Thymus (tissue), 11 donors: ENCODE measurements around the gene CIITA. TPM values are rescaled to one million over a fixed set of nuclear protein-coding genes. Genes with fewer than 3 reads are reported as not detected.

Experiments used
- DNase-seq, 9 donors: peaks; one replicate each; pipeline ENCODE4 v3.0.0-alpha.2; 2013; ENCODE audit warnings: low spot score in 9 of 9, low read depth in 6 of 9, missing footprints in 1 of 9
- H3K27ac ChIP-seq, 2 donors: one replicate each; pipeline ENCODE4 v1.5.1; 2013; ENCODE audit warnings: control low read depth in 1 of 2, low read depth in 1 of 2, low read length in 1 of 2, mild to moderate bottlenecking in 1 of 2, moderate library complexity in 1 of 2
- H3K27me3 ChIP-seq, 2 donors: one replicate each; pipeline ENCODE4 v1.5.1; 2013; ENCODE audit warnings: low read length in 1 of 2; ENCODE audit not compliant: control insufficient read depth in 2 of 2, insufficient read depth in 1 of 2
- H3K36me3 ChIP-seq, 2 donors: one replicate each; pipeline ENCODE4 v1.5.1; 2013; ENCODE audit warnings: low read length in 1 of 2, mild to moderate bottlenecking in 1 of 2, moderate library complexity in 1 of 2; ENCODE audit not compliant: control insufficient read depth in 2 of 2, insufficient read depth in 2 of 2
- H3K4me1 ChIP-seq, 2 donors: one replicate each; pipeline ENCODE4 v1.5.1; 2013; ENCODE audit warnings: low read length in 2 of 2; ENCODE audit not compliant: control insufficient read depth in 2 of 2, insufficient read depth in 2 of 2
- H3K4me3 ChIP-seq, 2 donors: one replicate each; pipeline ENCODE4 v1.5.1; 2013; ENCODE audit warnings: low read length in 2 of 2, control low read depth in 1 of 2, mild to moderate bottlenecking in 1 of 2
- H3K9me3 ChIP-seq, 2 donors: one replicate each; pipeline ENCODE4 v1.5.1; 2013; ENCODE audit warnings: low read length in 1 of 2, mild to moderate bottlenecking in 1 of 2; ENCODE audit not compliant: control insufficient read depth in 2 of 2, insufficient read depth in 1 of 2
- WGBS: extraction: QIAGEN DNeasy Blood & Tissue Kit; methylation state at CpG from one replicate; pipeline ENCODE4 v1.1.7; 2013; 5-methylcytosine and 5-hydroxymethylcytosine counted together
- polyA plus RNA-seq: library from polyadenylated mRNA; stranded (reverse); fragments of 200-250 nt; gene quantifications from one replicate; pipeline ENCODE4 v1.2.3, GENCODE V29; 2013
- total RNA-seq: library from RNA; stranded (reverse); fragments of 120-200 nt; gene quantifications from one replicate; pipeline ENCODE4 v1.2.4, GENCODE V29; 2013
- donor health status: healthy.

CIITA gene
- total and polyA plus RNA-seq, 2 donors: 16.7 to 32.8 TPM

GRCh38 chr16:10846213-10846998, 30.6 kb upstream of the CIITA start:
- H3K9me3 ChIP-seq: no peaks in the 10 kb centered on the region
- no peak for DNase-seq
- peaks cover 0 to 2% of the 10 kb centered on the region in 2 donors for H3K4me1 ChIP-seq
- H3K27me3 ChIP-seq: no peaks in the 10 kb centered on the region
- WGBS: 75% methylated on average over 14 of the region's 14 CpGs
- no peak overlapping the region for H3K4me3 ChIP-seq
- H3K36me3 ChIP-seq: no peaks in the 10 kb centered on the region
- H3K27ac ChIP-seq: no peak overlapping the region

DNA sequence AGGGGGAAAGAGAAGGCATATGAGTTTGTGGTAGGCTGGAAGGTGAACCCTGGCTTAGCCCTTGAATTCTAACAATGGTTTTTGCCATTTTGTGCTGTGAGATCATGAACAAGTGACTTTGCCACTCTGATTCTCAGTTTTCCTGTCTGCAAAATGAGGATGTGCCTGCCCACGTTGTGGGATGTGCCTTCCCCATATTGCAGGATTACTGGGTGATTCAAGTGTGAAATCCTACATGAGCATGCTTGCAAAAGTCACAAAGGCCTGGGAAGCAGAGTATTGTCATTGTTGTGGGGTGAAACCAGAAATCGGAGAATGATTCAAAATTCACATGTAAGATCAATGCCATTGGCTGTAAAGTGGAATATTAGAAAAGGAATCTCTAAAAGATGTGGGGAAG, 29.8 kb upstream of the CIITA start:
- Histone ChIP-seq H3K27ac (no peak overlapping the region), H3K9me3 (no peaks in the 10 kb centered on the region), H3K4me1 (peaks cover 0 to 2% of the 10 kb centered on the region in 2 donors), H3K36me3 (no peaks in the 10 kb centered on the region), H3K27me3 (no peaks in the 10 kb centered on the region), H3K4me3 (no peak overlapping the region)
- WGBS: 56% methylated on average over 2 of the region's 2 CpGs
- DNase-seq: no peak

DNA sequence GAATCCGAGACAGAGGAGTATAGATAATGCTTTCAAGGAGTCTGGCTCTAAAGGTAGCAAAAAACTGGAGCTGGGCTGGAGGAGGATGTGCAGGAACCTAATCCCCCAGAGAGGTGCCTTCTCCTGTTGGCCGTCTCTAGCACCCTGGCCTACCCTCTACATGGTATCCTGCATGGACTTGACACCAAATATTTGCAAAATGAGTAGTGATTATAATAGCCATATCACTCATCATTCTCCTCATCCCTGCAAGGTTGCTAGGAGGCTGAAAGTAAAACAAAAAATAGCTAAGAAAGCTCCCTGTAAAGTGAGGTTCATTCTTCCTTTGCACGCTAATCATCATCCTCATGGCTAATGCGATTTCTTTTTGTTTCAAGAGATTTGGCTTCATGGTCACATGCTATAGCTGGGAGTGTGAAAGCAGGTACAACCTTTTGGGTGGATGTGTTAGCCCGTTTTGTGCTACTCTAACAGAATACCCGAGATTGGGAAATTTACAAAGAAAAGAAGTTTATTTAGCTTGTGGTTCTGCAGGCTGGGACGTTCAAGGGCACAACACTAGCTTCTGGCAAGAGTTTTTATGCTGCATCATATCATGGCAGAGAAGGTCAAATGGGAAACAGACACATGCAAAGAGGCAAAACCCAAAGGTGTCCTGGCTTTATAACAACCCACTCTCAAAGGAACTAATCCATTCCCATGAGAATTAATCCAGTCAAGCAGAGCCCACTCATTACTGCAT, 27.1 kb upstream of the CIITA start:
- WGBS: 85% methylated on average over 7 of the region's 7 CpGs
- H3K4me1 ChIP-seq: no peaks in the 10 kb centered on the region
- DNase-seq: no peak

DNA sequence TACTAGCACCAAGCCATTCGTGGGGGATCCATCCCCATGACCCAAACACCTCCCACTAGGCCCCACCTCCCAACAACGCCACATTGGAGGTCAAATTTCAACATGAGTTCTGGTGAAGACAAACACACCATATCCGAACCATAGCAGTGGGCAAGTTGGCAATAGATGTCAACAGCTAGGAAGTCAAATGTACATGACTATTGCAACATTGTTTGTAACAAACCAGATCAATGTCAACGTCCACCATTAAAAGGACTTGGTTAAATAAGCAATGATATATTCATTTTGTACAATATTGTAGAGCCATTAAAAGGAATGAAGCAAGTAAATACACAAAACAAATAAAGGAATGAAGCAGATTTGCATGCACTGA, 26.5 kb upstream of the CIITA start:
- DNase-seq: no peak
- no peak overlapping the region for H3K4me3 ChIP-seq
- no peaks in the 10 kb centered on the region for H3K4me1 ChIP-seq
- no peaks in the 10 kb centered on the region for H3K9me3 ChIP-seq
- no peaks in the 10 kb centered on the region for H3K27me3 ChIP-seq
- WGBS: 94% methylated on average over 4 of the region's 4 CpGs
- no peak overlapping the region for H3K27ac ChIP-seq
- no peaks in the 10 kb centered on the region for H3K36me3 ChIP-seq

More for the DNA sequence above, 27.1 kb upstream of the CIITA start:
- Histone ChIP-seq H3K9me3 (no peaks in the 10 kb centered on the region), H3K4me3 (no peak overlapping the region), H3K27ac (no peak overlapping the region), H3K27me3 (no peaks in the 10 kb centered on the region), H3K36me3 (no peaks in the 10 kb centered on the region)

DNA sequence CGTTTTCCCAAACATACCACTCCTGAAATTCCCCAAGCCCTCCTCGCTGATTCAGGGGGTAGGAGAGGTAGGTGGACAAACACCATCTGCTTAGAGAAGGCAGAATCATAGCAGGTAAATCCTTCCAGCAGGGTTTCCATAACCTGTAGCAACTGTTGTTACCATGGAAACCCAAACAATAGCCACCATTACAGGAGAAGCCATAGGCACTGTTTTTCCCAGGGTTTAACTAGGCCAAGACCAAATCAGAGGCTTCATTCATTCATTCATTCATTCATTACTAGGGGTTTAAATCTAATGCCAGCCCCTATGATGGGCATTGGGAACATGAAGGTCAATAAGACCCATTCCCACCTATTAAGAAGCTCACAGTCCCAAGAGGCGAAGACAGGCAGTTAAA, 25.5 kb upstream of the CIITA start:
- Histone ChIP-seq H3K9me3 (no peaks in the 10 kb centered on the region), H3K4me1 (no peaks in the 10 kb centered on the region), H3K27ac (no peak overlapping the region), H3K4me3 (no peak overlapping the region), H3K36me3 (no peaks in the 10 kb centered on the region), H3K27me3 (no peaks in the 10 kb centered on the region)
- DNase-seq: no peak
- 98% methylated on average over 3 of the region's 3 CpGs for WGBS

DNA sequence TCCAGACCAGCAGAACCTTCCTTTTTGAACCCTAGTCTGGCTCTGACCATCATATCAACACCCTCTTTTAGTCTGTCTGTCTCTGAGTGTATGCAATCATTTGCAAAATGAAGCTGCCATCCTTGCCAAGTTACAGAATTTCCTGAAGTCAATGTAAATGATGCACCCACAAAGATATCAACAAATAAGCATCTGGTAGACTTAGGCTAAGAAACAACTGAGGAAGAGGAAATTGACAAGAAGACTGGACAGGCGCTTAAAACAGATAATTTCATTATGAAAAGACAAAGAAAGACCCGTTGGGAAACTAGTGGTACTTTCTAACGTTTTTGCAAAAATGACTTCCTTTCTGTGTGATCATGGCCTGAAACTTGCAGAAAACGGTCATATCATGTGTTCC, 24.7 kb upstream of the CIITA start:
- H3K27me3 ChIP-seq: no peaks in the 10 kb centered on the region
- no peaks in the 10 kb centered on the region for H3K9me3 ChIP-seq
- 39% methylated on average over 4 of the region's 4 CpGs for WGBS
- no peak overlapping the region for H3K4me3 ChIP-seq
- H3K4me1 ChIP-seq: no peaks in the 10 kb centered on the region
- H3K36me3 ChIP-seq: no peaks in the 10 kb centered on the region
- H3K27ac ChIP-seq: no peak overlapping the region
- no peak for DNase-seq

DNA sequence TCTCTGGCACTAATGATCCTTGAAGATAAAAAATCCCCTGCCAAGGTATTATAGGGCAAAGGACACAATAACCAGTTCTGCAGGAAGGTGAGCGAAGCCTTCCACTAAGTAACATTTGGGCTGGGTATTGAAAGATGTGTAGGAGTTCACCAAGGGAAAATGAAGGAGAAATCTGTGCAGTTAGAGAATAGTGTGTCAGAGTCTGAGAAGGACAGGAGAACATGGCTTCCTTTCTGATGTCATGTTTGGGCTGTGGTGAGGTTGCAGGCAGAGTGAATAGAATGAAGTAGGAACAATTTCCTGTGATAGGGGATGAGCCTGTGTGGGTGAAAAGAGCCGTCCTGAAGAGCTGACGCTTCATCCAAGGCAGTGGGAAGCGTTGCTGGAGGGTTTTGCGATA, 24.1 kb upstream of the CIITA start:
- DNase-seq: no peak
- Histone ChIP-seq H3K36me3 (no peaks in the 10 kb centered on the region), H3K27me3 (no peaks in the 10 kb centered on the region), H3K9me3 (no peaks in the 10 kb centered on the region), H3K4me1 (no peaks in the 10 kb centered on the region), H3K4me3 (no peak overlapping the region), H3K27ac (no peak overlapping the region)
- 92% methylated on average over 5 of the region's 5 CpGs for WGBS

DNA sequence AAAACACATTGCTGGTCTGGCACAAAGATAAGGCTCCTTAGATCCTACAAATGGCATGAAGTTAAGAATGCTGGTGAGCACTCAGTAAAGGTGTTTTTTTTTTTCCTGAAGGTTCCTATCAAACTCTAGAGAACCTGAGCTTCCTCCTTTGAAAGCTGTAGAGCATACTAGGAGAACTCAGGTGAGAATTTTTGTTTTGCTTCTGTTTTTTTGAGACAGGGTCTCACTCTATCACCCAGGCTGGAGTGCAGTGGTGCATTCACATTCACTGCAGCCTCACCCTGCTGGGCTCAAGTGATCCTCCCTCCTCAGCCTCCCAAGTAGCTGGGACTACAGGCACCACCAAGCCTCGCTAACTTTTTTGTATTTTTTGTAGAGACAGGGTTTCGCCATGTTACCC, 21.0 kb upstream of the CIITA start:
- DNase-seq: no peak
- 97% methylated on average over 2 of the region's 2 CpGs for WGBS
- H3K4me3 ChIP-seq: no peak overlapping the region

GRCh38 chr16:10858203-10858602, 18.8 kb upstream of the CIITA start:
- no peak overlapping the region for H3K4me3 ChIP-seq
- 96% methylated on average over 1 of the region's 1 CpG for WGBS
- H3K4me1 ChIP-seq: no peaks in the 10 kb centered on the region
- H3K9me3 ChIP-seq: no peaks in the 10 kb centered on the region
- no peak for DNase-seq
- no peaks in the 10 kb centered on the region for H3K27me3 ChIP-seq
- H3K27ac ChIP-seq: no peak overlapping the region
- H3K36me3 ChIP-seq: no peaks in the 10 kb centered on the region

More for the DNA sequence above, 21.0 kb upstream of the CIITA start:
- Histone ChIP-seq H3K4me1 (no peaks in the 10 kb centered on the region), H3K9me3 (no peaks in the 10 kb centered on the region), H3K36me3 (no peaks in the 10 kb centered on the region), H3K27ac (no peak overlapping the region), H3K27me3 (no peaks in the 10 kb centered on the region)
